SK-N-SH treated with all-trans-retinoic acid at 6 μM for 48 hours (cell line): Measurements from ENCODE around the gene NRGN.

Experiments used
- PATZ1 ChIP-seq: fragments of 250-450 bp; sonication (Bioruptor Pico); IDR thresholded peaks from 2 replicates; pipeline ENCODE4 v1.8.0; 2020; ENCODE audit warnings: mild to moderate bottlenecking, moderate library complexity, borderline replicate concordance
- TCF4 ChIP-seq: fragments of 250-450 bp; sonication (Bioruptor Pico); IDR thresholded peaks from 2 replicates; pipeline ENCODE4 v1.8.0; 2021; ENCODE audit warnings: mild to moderate bottlenecking, moderate library complexity, borderline replicate concordance
- TSHZ2 ChIP-seq: fragments of 250-450 bp; sonication (Bioruptor Pico); IDR thresholded peaks from 2 replicates; pipeline ENCODE4 v1.5.0; 2020; ENCODE audit warnings: mild to moderate bottlenecking, moderate library complexity
- ZFP3 ChIP-seq: fragments of 250-450 bp; sonication (Bioruptor Pico); IDR thresholded peaks from 2 replicates; pipeline ENCODE4 v1.5.0; 2020; ENCODE audit warnings: mild to moderate bottlenecking, moderate library complexity
- ZNF565 ChIP-seq: fragments of 450-650 bp; formaldehyde crosslinking; conservative IDR thresholded peaks from 2 replicates; pipeline ENCODE4 v1.5.0; 2020; ENCODE audit warnings: low read depth, mild to moderate bottlenecking, moderate library complexity
- ZNF70 ChIP-seq: fragments of 450-650 bp; formaldehyde crosslinking; IDR thresholded peaks from 2 replicates; pipeline ENCODE4 v1.5.0; 2020; ENCODE audit warnings: mild to moderate bottlenecking, moderate library complexity
- TF ChIP-seq, protein P1 (sequence below): fragments of 250-450 bp; sonication (Bioruptor Pico); IDR thresholded peaks from 2 replicates; pipeline ENCODE4 v1.5.1; 2020; ENCODE audit warnings: low read depth, mild to moderate bottlenecking, moderate library complexity

- TF ChIP-seq TSHZ2 (CRISPR knock-in tag): no peak
- no peak for TF ChIP-seq ZNF70
- no peak for TF ChIP-seq PATZ1 (CRISPR knock-in tag)
- no peak for TF ChIP-seq ZFP3 (CRISPR knock-in tag)
- TF ChIP-seq TCF4 (CRISPR knock-in tag): no peak
- TF ChIP-seq, protein P1, sequence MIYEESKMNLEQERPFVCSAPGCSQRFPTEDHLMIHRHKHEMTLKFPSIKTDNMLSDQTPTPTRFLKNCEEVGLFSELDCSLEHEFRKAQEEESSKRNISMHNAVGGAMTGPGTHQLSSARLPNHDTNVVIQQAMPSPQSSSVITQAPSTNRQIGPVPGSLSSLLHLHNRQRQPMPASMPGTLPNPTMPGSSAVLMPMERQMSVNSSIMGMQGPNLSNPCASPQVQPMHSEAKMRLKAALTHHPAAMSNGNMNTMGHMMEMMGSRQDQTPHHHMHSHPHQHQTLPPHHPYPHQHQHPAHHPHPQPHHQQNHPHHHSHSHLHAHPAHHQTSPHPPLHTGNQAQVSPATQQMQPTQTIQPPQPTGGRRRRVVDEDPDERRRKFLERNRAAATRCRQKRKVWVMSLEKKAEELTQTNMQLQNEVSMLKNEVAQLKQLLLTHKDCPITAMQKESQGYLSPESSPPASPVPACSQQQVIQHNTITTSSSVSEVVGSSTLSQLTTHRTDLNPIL (CRISPR knock-in tag): no peak
- TF ChIP-seq ZNF565: no peak
Measured at GRCh38 chr11:124748100-124748418, 8.3 kb downstream of the NRGN start.
